Tibial nerve (tissue), 4 donors: Measurements from ENCODE around the gene AREG. TPM values are rescaled to one million over a fixed set of nuclear protein-coding genes. Genes with fewer than 3 reads are reported as not detected.

Source experiments
- DNase-seq, 2 donors: peaks; one replicate each; pipeline ENCODE4 v3.0.0-alpha.2; 2019; ENCODE audit warnings: low spot score in 2 of 2
- H3K27ac ChIP-seq, 4 donors: fragments of 200-600 bp; sonication (generic) in 3 of 4; one replicate each; pipeline ENCODE4 v1.5.1; 2017 to 2019; ENCODE audit warnings: mild to moderate bottlenecking in 1 of 4
- H3K27me3 ChIP-seq, 2 donors: fragments of 200-600 bp; sonication (generic) in 1 of 2; one replicate each; pipeline versions ENCODE4 v1.5.1 to v1.6.0; 2017 to 2019
- H3K36me3 ChIP-seq, 3 donors: fragments of 200-600 bp; sonication (generic); one replicate each; pipeline ENCODE4 v1.5.1; 2018 to 2019
- H3K4me1 ChIP-seq, 4 donors: fragments of 200-600 bp; sonication (generic) in 3 of 4; one replicate each; pipeline ENCODE4 v1.5.1; 2017 to 2019
- H3K4me3 ChIP-seq, 4 donors: fragments of 200-600 bp; sonication (generic) in 3 of 4; one replicate each; pipeline ENCODE4 v1.5.1; 2017 to 2019; ENCODE audit warnings: mild to moderate bottlenecking in 1 of 4, moderate library complexity in 1 of 4
- H3K9me3 ChIP-seq, 4 donors: fragments of 200-600 bp; sonication (generic) in 3 of 4; one replicate each; pipeline ENCODE4 v1.5.1; 2017 to 2019
- CTCF ChIP-seq, 5 experiments: fragments of 200-600 bp in 3 of 5; fragments of 450-650 bp in 2 of 5; sonication (generic) in 3 of 5; IDR thresholded peaks; one replicate each; pipeline ENCODE4 v1.5.1; 2016 to 2019; ENCODE audit warnings: antibody characterized with exemption in 5 of 5, mild to moderate bottlenecking in 3 of 5, moderate library complexity in 2 of 5
- EP300 ChIP-seq, 2 donors: sonication (generic); formaldehyde crosslinking; IDR thresholded peaks; one replicate each; pipeline ENCODE4 v1.6.1; 2017; ENCODE audit warnings: antibody characterized with exemption in 2 of 2, mild to moderate bottlenecking in 1 of 2
- POLR2A ChIP-seq, 2 donors: fragments of 450-650 bp; IDR thresholded peaks; one replicate each; pipeline ENCODE4 v1.6.1; 2017; ENCODE audit warnings: antibody characterized with exemption in 2 of 2, mild to moderate bottlenecking in 2 of 2, moderate library complexity in 2 of 2
- WGBS, 2 donors: methylation state at CpG; one replicate each; pipeline ENCODE4 v1.1.5; 2018; 5-methylcytosine and 5-hydroxymethylcytosine counted together
- total RNA-seq, 4 donors: library from RNA; depleted of rRNA; stranded (reverse); fragments of >200 nt; gene quantifications; one replicate each; pipeline ENCODE4 v1.1.0, GENCODE V29; 2016

AREG gene
- total RNA-seq, 4 donors from 2014 or later: 4.0 to 12.9 (median 7.2) TPM

- WGBS, 2 donors: 94 to 97% methylated on average over 7 of the region's 7 CpGs
- H3K27ac ChIP-seq: no peak overlapping the region
- peaks cover 0 to 9% (median 0%) of the 10 kb centered on the region in 4 donors for H3K4me1 ChIP-seq
- H3K36me3 ChIP-seq: no peaks in the 10 kb centered on the region
- no peaks in the 10 kb centered on the region for H3K27me3 ChIP-seq
- no peak for TF ChIP-seq CTCF (IDR thresholded peaks at IDR 0.05)
- TF ChIP-seq EP300 (IDR thresholded peaks at IDR 0.05): no peak
- no peak for TF ChIP-seq POLR2A (IDR thresholded peaks at IDR 0.05)
- no peak for DNase-seq
- H3K9me3 ChIP-seq: no peaks in the 10 kb centered on the region
- H3K4me3 ChIP-seq: no peak overlapping the region
Measured at GRCh38 chr4:74439952-74440351, 5.0 kb upstream of the AREG start.

- Histone ChIP-seq H3K9me3 (no peaks in the 10 kb centered on the region), H3K27ac (no peak overlapping the region), H3K27me3 (no peaks in the 10 kb centered on the region), H3K4me1 (peaks cover 0 to 12% (median 0%) of the 10 kb centered on the region in 4 donors), H3K4me3 (no peak overlapping the region), H3K36me3 (no peaks in the 10 kb centered on the region)
- no peak for TF ChIP-seq EP300 (IDR thresholded peaks at IDR 0.05)
- no peak for TF ChIP-seq POLR2A (IDR thresholded peaks at IDR 0.05)
- TF ChIP-seq CTCF (IDR thresholded peaks at IDR 0.05): no peak
- 84 to 86% methylated on average over 4 of the region's 4 CpGs for WGBS, 2 donors
- DNase-seq: no peak
Measured at GRCh38 chr4:74440356-74440755, 4.6 kb upstream of the AREG start.

GRCh38 chr4:74441744-74442143, 3.2 kb upstream of the AREG start:
- TF ChIP-seq EP300 (IDR thresholded peaks at IDR 0.05) (no peak), POLR2A (IDR thresholded peaks at IDR 0.05) (no peak), CTCF (IDR thresholded peaks at IDR 0.05) (no peak)
- no peak overlapping the region for H3K27ac ChIP-seq
- no peak overlapping the region for H3K4me3 ChIP-seq
- 95 to 96% methylated on average over 3 of the region's 3 CpGs for WGBS, 2 donors
- H3K36me3 ChIP-seq: no peaks in the 10 kb centered on the region
- no peaks in the 10 kb centered on the region for H3K9me3 ChIP-seq
- H3K4me1 ChIP-seq: peaks cover 0 to 16% (median 2%) of the 10 kb centered on the region in 4 donors
- H3K27me3 ChIP-seq: no peaks in the 10 kb centered on the region
- no peak for DNase-seq

GRCh38 chr4:74446193-74446868, 1.4 kb downstream of the AREG start:
- Histone ChIP-seq H3K36me3 (no peaks in the 10 kb centered on the region), H3K4me3 (no peak overlapping the region), H3K27me3 (no peaks in the 10 kb centered on the region), H3K4me1 (peaks cover 0 to 16% (median 2%) of the 10 kb centered on the region in 4 donors), H3K27ac (no peak overlapping the region), H3K9me3 (no peaks in the 10 kb centered on the region)
- 96% methylated on average over 8 of the region's 8 CpGs for WGBS, 2 donors
- TF ChIP-seq EP300 (IDR thresholded peaks at IDR 0.05): no peak
- TF ChIP-seq CTCF (IDR thresholded peaks at IDR 0.05): no peak
- no peak for TF ChIP-seq POLR2A (IDR thresholded peaks at IDR 0.05)
- no peak for DNase-seq

- H3K36me3 ChIP-seq: no peaks in the 10 kb centered on the region
- H3K27ac ChIP-seq: no peak overlapping the region
- H3K9me3 ChIP-seq: no peaks in the 10 kb centered on the region
- TF ChIP-seq CTCF (IDR thresholded peaks at IDR 0.05) (no peak), EP300 (IDR thresholded peaks at IDR 0.05) (no peak), POLR2A (IDR thresholded peaks at IDR 0.05) (no peak)
- no peaks in the 10 kb centered on the region for H3K27me3 ChIP-seq
- DNase-seq: no peak
- H3K4me3 ChIP-seq: no peak overlapping the region
- peaks cover 0 to 16% (median 2%) of the 10 kb centered on the region in 4 donors for H3K4me1 ChIP-seq
- 94 to 100% methylated on average over 1 of the region's 1 CpG for WGBS, 2 donors
Measured at GRCh38 chr4:74446896-74447295, 2.0 kb downstream of the AREG start.
